Smooth muscle cell (in vitro differentiated cells): ENCODE results near the gene CORO6. TPM values are rescaled to one million over a fixed set of nuclear protein-coding genes. Genes with fewer than 3 reads are reported as not detected.

ENCODE experiments used
- DNase-seq: peaks from one replicate; lab custom pipeline; 2025; ENCODE audit not compliant: unreplicated experiment; lab: John Stamatoyannopoulos, UW
- H2AFZ ChIP-seq: fragments of 200-600 bp; sonication (generic); 2 replicates; pipeline ENCODE4 v1.6.0; 2016; ENCODE audit warnings: antibody characterized with exemption, low read depth, mild to moderate bottlenecking
- H3F3A ChIP-seq: fragments of 200-600 bp; sonication (generic); 2 replicates; pipeline ENCODE4 v1.6.0; 2017; ENCODE audit warnings: antibody characterized with exemption, low read depth
- H3K27ac ChIP-seq: fragments of 200-600 bp; sonication (generic); 2 replicates; pipeline ENCODE4 v1.5.1; 2016; ENCODE audit warnings: low read depth, mild to moderate bottlenecking
- H3K27me3 ChIP-seq: fragments of 200-600 bp; sonication (generic); 2 replicates; pipeline ENCODE4 v1.6.1; 2016; ENCODE audit warnings: low read depth, mild to moderate bottlenecking
- H3K36me3 ChIP-seq: fragments of 200-600 bp; sonication (generic); 2 replicates; pipeline ENCODE4 v1.5.1; 2016; ENCODE audit warnings: low read depth
- H3K4me1 ChIP-seq: fragments of 200-600 bp; sonication (generic); 2 replicates; pipeline ENCODE4 v1.5.1; 2016; ENCODE audit warnings: low read depth
- H3K4me2 ChIP-seq: fragments of 200-600 bp; sonication (generic); 2 replicates; pipeline ENCODE4 v1.6.0; 2016; ENCODE audit warnings: mild to moderate bottlenecking
- H3K4me3 ChIP-seq: fragments of 200-600 bp; sonication (generic); 2 replicates; pipeline ENCODE4 v1.5.1; 2016; ENCODE audit warnings: mild to moderate bottlenecking
- H3K79me2 ChIP-seq: fragments of 200-600 bp; sonication (generic); 2 replicates; pipeline ENCODE4 v1.6.0; 2016; ENCODE audit warnings: low read depth, mild to moderate bottlenecking
- H3K9ac ChIP-seq: fragments of 200-600 bp; sonication (generic); 2 replicates; pipeline ENCODE4 v1.6.0; 2016; ENCODE audit warnings: low read depth
- H3K9me3 ChIP-seq: fragments of 200-600 bp; sonication (generic); replicated peaks from 2 replicates; pipeline ENCODE4 v1.5.1; 2016; ENCODE audit warnings: low read depth
- H4K20me1 ChIP-seq: fragments of 200-600 bp; sonication (generic); 2 replicates; pipeline ENCODE4 v1.6.0; 2016; ENCODE audit warnings: low read depth
- CTCF ChIP-seq: fragments of 200-600 bp; sonication (generic); IDR thresholded peaks from 2 replicates; pipeline ENCODE4 v1.5.1; 2017; ENCODE audit warnings: borderline replicate concordance, mild to moderate bottlenecking, antibody characterized with exemption; ENCODE audit not compliant: insufficient read depth, poor library complexity, severe bottlenecking
- WGBS: methylation state at CpG from one replicate; pipeline ENCODE4 v1.1.7; 2016; ENCODE audit warnings: low lambda C conversion rate; 5-methylcytosine and 5-hydroxymethylcytosine counted together
- polyA plus RNA-seq: library from polyadenylated mRNA; unstranded; fragments of >200 nt; fragmentation: Nextera tagmentation; extraction: Ambion mirVana; gene quantifications from 2 replicates; pipeline ENCODE4 v1.2.1, GENCODE V29; 2016
- total RNA-seq: library from RNA; depleted of rRNA; stranded (reverse); fragments of >200 nt; gene quantifications from 2 replicates; pipeline ENCODE4 v1.2.3, GENCODE V29; 2014

The CORO6 gene
- total and polyA plus RNA-seq, 2 experiments from 2014 or later, result 2.4 TPM

DNA sequence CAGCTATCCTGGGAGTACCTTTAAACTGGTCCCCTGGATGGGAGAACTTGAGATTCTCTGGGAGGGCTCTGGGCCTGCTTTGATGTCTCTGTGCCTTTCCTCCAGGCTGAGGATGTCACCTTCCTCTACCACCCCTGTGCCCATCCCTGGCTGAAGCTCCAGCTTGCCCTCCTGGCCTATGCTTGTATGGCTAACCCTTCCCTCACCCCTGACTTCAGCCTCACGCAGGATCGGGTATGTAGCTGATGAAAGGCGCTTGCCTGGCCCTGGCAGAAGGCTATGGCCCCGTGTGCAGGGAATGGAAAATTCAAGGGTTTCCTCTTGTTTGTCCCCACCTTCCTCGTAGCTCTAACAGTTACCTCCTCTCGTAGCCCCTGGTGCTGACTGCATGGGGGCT is 51.2 kb downstream of the CORO6 start:
- H3K79me2 ChIP-seq, result peaks cover 7% of the 10 kb centered on the region
- H2AFZ ChIP-seq, result no peak overlapping the region
- H3K27me3 ChIP-seq, result no peaks in the 10 kb centered on the region
- peaks cover 17% of the 10 kb centered on the region for H3K4me1 ChIP-seq
- no peak overlapping the region for H3K4me3 ChIP-seq
- H3K9me3 ChIP-seq, result no peaks in the 10 kb centered on the region
- no peaks in the 10 kb centered on the region for H3K36me3 ChIP-seq
- no peaks in the 10 kb centered on the region for H4K20me1 ChIP-seq
- no peak for DNase-seq
- 98% methylated on average over 6 of the region's 6 CpGs for whole genome bisulfite sequencing
- no peak overlapping the region for H3K27ac ChIP-seq
- no peak overlapping the region for H3K4me2 ChIP-seq
- peaks cover 7% of the 10 kb centered on the region for H3F3A ChIP-seq
- TF ChIP-seq CTCF, result no peak
- no peak overlapping the region for H3K9ac ChIP-seq

DNA sequence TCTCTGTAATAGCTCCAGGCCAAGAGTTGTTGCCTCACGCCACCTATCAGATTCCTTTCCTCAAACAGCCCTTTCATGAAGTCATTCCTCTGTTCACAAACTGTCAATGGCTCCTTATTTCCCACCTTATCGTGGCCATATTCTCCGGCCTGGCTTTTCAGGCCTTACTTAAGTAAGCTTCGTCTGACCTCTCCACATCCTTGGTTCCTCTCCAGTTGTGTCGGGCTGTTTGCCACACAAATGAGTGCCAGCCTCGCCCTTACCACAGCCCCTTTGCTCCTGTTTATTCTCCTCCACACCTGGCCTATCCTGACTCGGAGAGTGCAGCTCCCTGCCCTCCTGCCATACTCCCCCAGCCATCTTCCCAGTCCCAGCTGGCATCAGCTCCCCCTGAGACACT is 52.2 kb downstream of the CORO6 start:
- Histone ChIP-seq H3K27ac (no peak overlapping the region), H3K36me3 (no peaks in the 10 kb centered on the region), H3K27me3 (peaks cover 5% of the 10 kb centered on the region), H4K20me1 (no peaks in the 10 kb centered on the region), H3F3A (peaks cover 7% of the 10 kb centered on the region), H2AFZ (no peak overlapping the region), H3K9me3 (no peaks in the 10 kb centered on the region), H3K4me1 (peaks cover 26% of the 10 kb centered on the region), H3K79me2 (peaks cover 7% of the 10 kb centered on the region), H3K4me2 (no peak overlapping the region), H3K9ac (no peak overlapping the region), H3K4me3 (no peak overlapping the region)
- TF ChIP-seq CTCF, result no peak
- no peak for DNase-seq
- WGBS, result 92% methylated on average over 7 of the region's 7 CpGs

GRCh38 chr17:29569245-29569950 is 53.3 kb downstream of the CORO6 start:
- Histone ChIP-seq H3K79me2 (peaks cover 7% of the 10 kb centered on the region), H3K9me3 (no peaks in the 10 kb centered on the region), H3K4me3 (peak overlapping the region; percentile 67), H3K36me3 (no peaks in the 10 kb centered on the region), H4K20me1 (no peaks in the 10 kb centered on the region), H3K9ac (no peak overlapping the region), H3K27ac (peak overlapping the region; percentile 26), H3K27me3 (peaks cover 14% of the 10 kb centered on the region), H3F3A (peaks cover 7% of the 10 kb centered on the region), H3K4me1 (peaks cover 28% of the 10 kb centered on the region), H2AFZ (no peak overlapping the region), H3K4me2 (peak overlapping the region; percentile 91)
- no peak for DNase-seq
- 67% methylated on average over 14 of the region's 14 CpGs for WGBS
- TF ChIP-seq CTCF, result no peak
